Mammary epithelial cell (primary cell): Measurements from ENCODE around the gene FAM184B.

ENCODE experiments used
- EZH2 ChIP-seq: IDR thresholded peaks from 2 replicates; pipeline ENCODE4 v1.6.1; 2012; ENCODE audit warnings: low read length, inconsistent platforms, borderline replicate concordance
- TF ChIP-seq, protein P1 (sequence below), 2 donors: IDR thresholded peaks in 1 of 2; conservative IDR thresholded peaks in 1 of 2; 2 replicates each; pipeline ENCODE4 v1.5.1; 2011 to 2012; ENCODE audit warnings: inconsistent platforms in 2 of 2, low read length in 2 of 2, mild to moderate bottlenecking in 2 of 2, control low read depth in 1 of 2, low read depth in 1 of 2; ENCODE audit not compliant: insufficient read depth in 1 of 2; ENCODE audit errors: extremely low read depth in 1 of 2

DNA sequence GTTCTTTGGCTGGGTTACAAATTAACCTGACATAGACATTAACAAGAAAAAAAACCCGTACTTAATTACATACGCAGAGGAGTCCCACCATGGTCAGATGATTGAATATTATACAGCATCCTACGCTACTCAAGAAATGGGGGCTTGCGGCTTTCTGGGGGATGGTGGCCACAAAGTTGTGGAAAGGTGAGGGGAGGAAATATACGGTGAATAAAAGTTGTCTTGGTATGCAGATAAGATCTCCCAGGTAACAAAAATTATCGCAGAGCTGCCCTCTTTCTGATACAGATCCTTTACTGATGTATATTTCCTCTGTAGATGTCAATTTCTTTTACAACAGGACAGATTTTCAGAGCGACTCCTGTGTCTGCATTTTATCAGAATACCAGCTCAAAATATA is 28.2 kb upstream of the FAM184B start:
- TF ChIP-seq, protein P1, sequence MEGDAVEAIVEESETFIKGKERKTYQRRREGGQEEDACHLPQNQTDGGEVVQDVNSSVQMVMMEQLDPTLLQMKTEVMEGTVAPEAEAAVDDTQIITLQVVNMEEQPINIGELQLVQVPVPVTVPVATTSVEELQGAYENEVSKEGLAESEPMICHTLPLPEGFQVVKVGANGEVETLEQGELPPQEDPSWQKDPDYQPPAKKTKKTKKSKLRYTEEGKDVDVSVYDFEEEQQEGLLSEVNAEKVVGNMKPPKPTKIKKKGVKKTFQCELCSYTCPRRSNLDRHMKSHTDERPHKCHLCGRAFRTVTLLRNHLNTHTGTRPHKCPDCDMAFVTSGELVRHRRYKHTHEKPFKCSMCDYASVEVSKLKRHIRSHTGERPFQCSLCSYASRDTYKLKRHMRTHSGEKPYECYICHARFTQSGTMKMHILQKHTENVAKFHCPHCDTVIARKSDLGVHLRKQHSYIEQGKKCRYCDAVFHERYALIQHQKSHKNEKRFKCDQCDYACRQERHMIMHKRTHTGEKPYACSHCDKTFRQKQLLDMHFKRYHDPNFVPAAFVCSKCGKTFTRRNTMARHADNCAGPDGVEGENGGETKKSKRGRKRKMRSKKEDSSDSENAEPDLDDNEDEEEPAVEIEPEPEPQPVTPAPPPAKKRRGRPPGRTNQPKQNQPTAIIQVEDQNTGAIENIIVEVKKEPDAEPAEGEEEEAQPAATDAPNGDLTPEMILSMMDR (conservative IDR thresholded peaks at IDR 0.05 in 1 of 2, IDR thresholded peaks at IDR 0.05 in 1 of 2; ENCODE audit: extremely low read depth in 1 of 2, insufficient read depth in 1 of 2, low read depth in 1 of 2, low read length in 2 of 2), result no peak
- no peak for TF ChIP-seq EZH2
